ENCODE results near the gene BDP1. TPM values are rescaled to one million over a fixed set of nuclear protein-coding genes. Genes with fewer than 3 reads are reported as not detected.
"Not testable (repeated sequence)": the region's sequence is repeated elsewhere in the genome, so short reads cannot be mapped to it uniquely, and the experiment has no call there.

The BDP1 gene
- total RNA-seq, 2 experiments from 2014 or later, result 23.7 to 26.6 TPM

DNA sequence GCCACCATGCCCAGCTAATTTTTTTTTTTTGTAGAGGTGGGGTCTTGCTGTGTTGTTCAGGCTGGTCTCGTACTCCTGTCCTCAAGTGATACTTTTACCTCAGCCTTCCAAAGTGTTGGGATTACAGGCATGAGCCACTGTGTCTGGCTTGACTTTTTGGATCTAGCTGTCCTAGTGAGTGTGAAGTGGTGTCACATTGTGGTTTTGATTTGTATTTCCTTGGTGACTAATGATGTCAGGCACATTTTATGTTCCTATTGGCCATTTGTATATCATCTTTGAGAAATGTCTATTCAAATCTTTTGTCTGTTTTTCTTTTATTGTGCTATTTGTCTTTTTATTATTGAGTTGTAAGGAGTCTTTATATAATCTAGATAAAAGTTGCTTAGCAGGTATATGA is 78.2 kb downstream of the BDP1 start:
- Mint-ChIP-seq H3K4me1 (ENCODE audit: low read depth) (peaks cover 10% of the 10 kb centered on the region), H3K27ac (peak overlapping the region; percentile 34), H3K4me3 (no peak overlapping the region), H3K9me3 (no peaks in the 10 kb centered on the region), H3K27me3 (no peaks in the 10 kb centered on the region), H3K36me3 (peaks cover 39% of the 10 kb centered on the region)
- intact Hi-C loops (cut with micrococcal nuclease), result loop anchor here (1.0 kb wide), 1 partner anchor 54 kb away; the partner anchor contains the start of gene MCCC2
- ChIA-PET CTCF (interaction anchor here (0.6 kb wide), 1 partner anchor 27 kb away, joined by 3 read pairs; no protein-coding TSS in a partner anchor), POLR2A (no interaction called here)
- DNase-seq, result no peak

DNA sequence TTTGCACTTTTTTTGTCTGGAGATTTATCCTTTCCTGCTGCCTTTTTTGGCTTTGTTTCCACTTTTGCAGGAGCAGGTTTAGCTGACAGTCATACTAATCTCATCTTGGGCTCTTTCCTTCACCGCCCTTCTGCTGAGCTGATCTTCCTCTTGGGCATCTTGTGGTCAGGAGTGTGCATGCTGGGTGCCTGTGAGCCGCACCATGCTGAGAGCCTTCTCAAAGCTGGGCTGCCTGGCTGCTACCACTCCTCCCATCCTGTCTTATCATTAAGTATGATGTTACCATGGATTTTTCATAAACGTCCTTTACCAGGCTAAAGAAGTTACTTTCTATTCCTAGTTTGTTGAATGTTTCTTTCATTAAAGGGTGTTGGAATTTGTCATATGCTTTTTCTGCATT is 82.2 kb downstream of the BDP1 start:
- CTCF ChIA-PET, result no interaction called here
- peaks cover 56% of the 10 kb centered on the region for H3K36me3 Mint-ChIP-seq
- no peak overlapping the region for H3K27ac Mint-ChIP-seq
- POLR2A ChIA-PET, result no interaction called here
- peaks cover 11% of the 10 kb centered on the region for H3K4me1 Mint-ChIP-seq (ENCODE audit: low read depth)
- H3K4me3 Mint-ChIP-seq, result no peak overlapping the region
- H3K27me3 Mint-ChIP-seq, result no peaks in the 10 kb centered on the region
- intact Hi-C loops (cut with micrococcal nuclease), result no loop called here
- DNase-seq, result no peak
- H3K9me3 Mint-ChIP-seq, result no peaks in the 10 kb centered on the region

DNA sequence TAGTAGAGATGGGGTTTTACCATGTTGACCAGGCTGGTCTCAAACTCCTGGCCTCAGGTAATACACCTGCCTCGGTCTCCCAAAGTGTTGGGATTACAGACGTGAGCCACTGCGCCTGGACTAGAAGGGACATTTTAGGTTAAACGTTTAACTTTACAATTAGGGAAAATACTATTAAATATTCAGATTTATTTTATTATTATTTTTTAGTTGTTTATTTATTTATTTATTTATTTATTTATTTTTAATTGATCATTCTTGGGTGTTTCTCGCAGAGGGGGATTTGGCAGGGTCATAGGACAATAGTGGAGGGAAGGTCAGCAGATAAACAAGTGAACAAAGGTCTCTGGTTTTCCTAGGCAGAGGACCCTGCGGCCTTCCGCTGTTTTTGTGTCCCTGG is 95.4 kb downstream of the BDP1 start:
- H3K9me3 Mint-ChIP-seq; H3K27me3 Mint-ChIP-seq; H3K4me3 Mint-ChIP-seq; H3K27ac Mint-ChIP-seq; POLR2A ChIA-PET; intact Hi-C loops (cut with micrococcal nuclease); DNase-seq; CTCF ChIA-PET; H3K4me1 Mint-ChIP-seq (ENCODE audit: low read depth): not testable (repeated sequence)
- peaks cover 53% of the 10 kb centered on the region for H3K36me3 Mint-ChIP-seq

DNA sequence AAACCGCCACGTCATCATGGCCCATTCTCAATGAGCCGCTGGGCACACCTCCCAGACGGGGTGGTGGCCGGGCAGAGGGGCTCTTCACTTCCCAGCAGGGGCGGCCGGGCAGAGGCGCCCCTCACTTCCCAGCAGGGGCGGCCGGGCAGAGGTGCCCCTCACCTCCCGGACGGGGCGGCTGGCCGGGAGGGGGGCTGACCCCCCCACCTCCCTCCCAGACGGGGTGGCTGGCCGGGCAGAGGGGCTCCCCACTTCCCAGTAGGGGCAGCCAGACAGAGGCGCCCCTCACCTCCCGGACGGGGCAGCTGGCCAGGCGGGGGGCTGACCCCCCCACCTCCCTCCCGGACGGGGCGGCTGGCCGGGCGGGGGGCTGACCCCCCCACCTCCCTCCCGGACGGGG is 96.1 kb downstream of the BDP1 start:
- peaks cover 54% of the 10 kb centered on the region for H3K36me3 Mint-ChIP-seq
- intact Hi-C loops (cut with micrococcal nuclease); DNase-seq; H3K9me3 Mint-ChIP-seq; H3K27ac Mint-ChIP-seq; H3K4me1 Mint-ChIP-seq (ENCODE audit: low read depth); H3K4me3 Mint-ChIP-seq; CTCF ChIA-PET; H3K27me3 Mint-ChIP-seq; POLR2A ChIA-PET: not testable (repeated sequence)

DNA sequence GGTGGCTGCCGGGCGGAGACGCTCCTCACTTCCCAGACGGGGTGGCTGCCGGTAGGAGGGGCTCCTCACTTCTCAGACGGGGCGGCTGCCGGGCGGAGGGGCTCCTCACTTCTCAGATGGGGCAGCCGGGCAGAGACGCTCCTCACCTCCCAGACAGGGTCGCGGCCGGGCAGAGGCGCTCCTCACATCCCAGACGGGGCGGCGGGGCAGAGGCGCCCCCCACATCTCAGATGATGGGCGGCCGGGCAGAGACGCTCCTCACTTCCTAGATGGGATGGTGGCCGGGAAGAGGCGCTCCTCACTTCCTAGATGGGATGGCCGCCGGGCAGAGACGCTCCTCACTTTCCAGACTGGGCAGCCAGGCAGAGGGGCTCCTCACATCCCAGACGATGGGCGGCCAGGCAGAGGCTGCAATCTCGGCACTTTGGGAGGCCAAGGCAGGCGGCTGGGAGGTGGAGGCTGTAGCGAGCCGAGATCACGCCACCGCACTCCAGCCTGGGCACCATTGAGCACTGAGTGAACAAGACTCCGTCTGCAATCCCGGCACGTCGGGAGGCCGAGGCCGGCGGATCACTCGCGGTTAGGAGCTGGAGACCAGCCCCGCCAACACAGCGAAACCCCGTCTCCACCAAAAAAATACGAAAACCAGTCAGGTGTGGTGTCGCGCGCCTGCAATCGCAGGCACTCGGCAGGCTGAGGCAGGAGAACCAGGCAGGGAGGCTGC is 96.7 kb downstream of the BDP1 start:
- H3K9me3 Mint-ChIP-seq; H3K27ac Mint-ChIP-seq; H3K27me3 Mint-ChIP-seq; intact Hi-C loops (cut with micrococcal nuclease); H3K4me3 Mint-ChIP-seq; CTCF ChIA-PET; H3K4me1 Mint-ChIP-seq (ENCODE audit: low read depth); DNase-seq; POLR2A ChIA-PET: not testable (repeated sequence)
- peaks cover 54% of the 10 kb centered on the region for H3K36me3 Mint-ChIP-seq

- intact Hi-C loops (cut with micrococcal nuclease), result loop anchor here (10.0 kb wide), 1 partner anchor 62 kb away; no protein-coding TSS in a partner anchor
- Mint-ChIP-seq H3K27me3 (no peaks in the 10 kb centered on the region), H3K9me3 (no peaks in the 10 kb centered on the region), H3K36me3 (peaks cover 16% of the 10 kb centered on the region), H3K4me3 (no peak overlapping the region), H3K4me1 (ENCODE audit: low read depth) (no peaks in the 10 kb centered on the region), H3K27ac (no peak overlapping the region)
- POLR2A ChIA-PET, result no interaction called here
- CTCF ChIA-PET, result interaction anchor here (0.9 kb wide), 1 partner anchor 31 kb away, joined by 5 read pairs; no protein-coding TSS in a partner anchor
- DNase-seq, result no peak
These were observed 107.7 kb downstream of the BDP1 start for GRCh38 chr5:71563161-71563560.

- no peaks in the 10 kb centered on the region for H3K27me3 Mint-ChIP-seq
- H3K4me1 Mint-ChIP-seq (ENCODE audit: low read depth), result no peaks in the 10 kb centered on the region
- H3K9me3 Mint-ChIP-seq, result no peaks in the 10 kb centered on the region
- H3K4me3 Mint-ChIP-seq, result no peak overlapping the region
- no peak overlapping the region for H3K27ac Mint-ChIP-seq
- peaks cover 18% of the 10 kb centered on the region for H3K36me3 Mint-ChIP-seq
- ChIA-PET POLR2A (no interaction called here), CTCF (no interaction called here)
- intact Hi-C loops (cut with micrococcal nuclease), result loop anchor here (10.0 kb wide), 1 partner anchor 60 kb away; no protein-coding TSS in a partner anchor
- DNase-seq, result no peak
These were observed 109.4 kb downstream of the BDP1 start for GRCh38 chr5:71564895-71565294.

- intact Hi-C loops (cut with micrococcal nuclease), result loop anchor here (10.0 kb wide), 1 partner anchor 55 kb away; no protein-coding TSS in a partner anchor
- POLR2A ChIA-PET, result no interaction called here
- CTCF ChIA-PET, result no interaction called here
- Mint-ChIP-seq H3K36me3 (peaks cover 7% of the 10 kb centered on the region), H3K27me3 (no peaks in the 10 kb centered on the region), H3K4me1 (ENCODE audit: low read depth) (no peaks in the 10 kb centered on the region), H3K9me3 (no peaks in the 10 kb centered on the region), H3K4me3 (no peak overlapping the region), H3K27ac (no peak overlapping the region)
- no peak for DNase-seq
These were observed 114.5 kb downstream of the BDP1 start for GRCh38 chr5:71569748-71570509.

- H3K27me3 Mint-ChIP-seq; intact Hi-C loops (cut with micrococcal nuclease); DNase-seq; H3K9me3 Mint-ChIP-seq; H3K4me3 Mint-ChIP-seq; CTCF ChIA-PET; H3K4me1 Mint-ChIP-seq (ENCODE audit: low read depth); H3K36me3 Mint-ChIP-seq; H3K27ac Mint-ChIP-seq; POLR2A ChIA-PET: not testable (repeated sequence)
These were observed 116.4 kb downstream of the BDP1 start for GRCh38 chr5:71571811-71572210.

DNA sequence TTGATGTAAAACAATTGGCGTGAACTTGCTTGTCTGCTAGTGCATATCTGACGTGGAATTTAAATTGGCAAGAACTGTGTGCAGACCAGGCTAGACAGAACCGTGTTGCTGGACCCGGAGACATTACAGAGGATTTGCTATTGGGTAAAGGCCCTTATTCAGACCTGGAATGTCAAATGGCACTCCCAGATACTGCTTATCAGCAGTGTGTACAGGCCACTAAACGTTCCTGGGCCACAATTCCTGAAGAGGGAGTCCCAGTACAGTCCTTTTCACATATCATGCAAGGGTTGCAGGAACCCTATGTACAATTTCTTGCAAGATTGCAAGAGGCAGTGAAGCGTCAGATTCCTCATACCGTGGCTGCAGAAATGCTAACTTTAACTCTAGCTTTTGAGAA is 118.1 kb downstream of the BDP1 start:
- ChIA-PET POLR2A (no interaction called here), CTCF (no interaction called here)
- DNase-seq, result no peak
- no peak overlapping the region for H3K27ac Mint-ChIP-seq
- no peaks in the 10 kb centered on the region for H3K9me3 Mint-ChIP-seq
- H3K4me1 Mint-ChIP-seq (ENCODE audit: low read depth), result no peaks in the 10 kb centered on the region
- H3K36me3 Mint-ChIP-seq, result peaks cover 10% of the 10 kb centered on the region
- intact Hi-C loops (cut with micrococcal nuclease), result no loop called here
- no peak overlapping the region for H3K4me3 Mint-ChIP-seq
- H3K27me3 Mint-ChIP-seq, result no peaks in the 10 kb centered on the region

GRCh38 chr5:71575588-71575987 is 120.1 kb downstream of the BDP1 start:
- H3K9me3 Mint-ChIP-seq; H3K27ac Mint-ChIP-seq; intact Hi-C loops (cut with micrococcal nuclease); H3K27me3 Mint-ChIP-seq; H3K4me1 Mint-ChIP-seq (ENCODE audit: low read depth); H3K36me3 Mint-ChIP-seq; DNase-seq; H3K4me3 Mint-ChIP-seq; POLR2A ChIA-PET; CTCF ChIA-PET: not testable (repeated sequence)

DNA sequence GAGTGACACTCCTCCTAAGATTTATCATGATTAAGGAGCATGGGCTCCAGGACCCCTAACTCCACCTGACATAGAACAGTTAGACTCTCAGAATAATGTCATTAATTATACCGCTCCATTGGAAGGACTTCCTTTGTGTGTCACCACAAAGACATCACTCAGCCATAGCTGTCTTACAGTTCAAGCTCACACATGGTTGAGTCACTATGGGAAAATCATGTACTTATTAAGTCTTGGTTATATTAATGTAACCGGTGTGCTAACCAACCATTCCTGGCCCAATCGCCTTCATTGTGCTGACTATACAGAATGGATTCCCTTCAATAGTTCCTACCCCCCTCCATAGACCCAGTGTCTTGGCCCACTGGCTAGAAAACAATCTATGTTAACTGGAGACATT is 120.8 kb downstream of the BDP1 start:
- POLR2A ChIA-PET, result no interaction called here
- Mint-ChIP-seq H3K4me3 (no peak overlapping the region), H3K9me3 (no peaks in the 10 kb centered on the region), H3K4me1 (ENCODE audit: low read depth) (no peaks in the 10 kb centered on the region), H3K36me3 (peaks cover 10% of the 10 kb centered on the region), H3K27me3 (no peaks in the 10 kb centered on the region), H3K27ac (no peak overlapping the region)
- DNase-seq, result no peak
- intact Hi-C loops (cut with micrococcal nuclease), result no loop called here
- CTCF ChIA-PET, result no interaction called here

DNA sequence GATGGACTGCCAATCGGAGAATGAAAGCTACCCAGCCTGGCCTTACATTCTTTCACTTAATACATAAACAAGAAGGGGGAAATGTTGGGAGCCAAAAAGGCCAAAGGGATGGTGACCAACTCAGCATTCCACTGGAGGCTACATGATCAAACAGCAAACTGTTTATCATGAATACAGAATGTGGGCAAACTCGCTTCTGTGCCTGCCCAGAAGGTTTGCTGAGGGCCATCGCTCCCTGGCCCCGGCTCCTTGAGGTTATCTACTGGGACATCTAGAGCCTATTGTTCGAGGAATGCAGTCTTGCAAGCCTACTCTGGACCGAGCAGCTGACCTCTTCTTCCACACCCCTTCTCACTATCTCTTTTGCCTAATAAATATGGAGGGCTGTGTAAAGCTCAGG is 122.4 kb downstream of the BDP1 start:
- CTCF ChIA-PET; H3K27ac Mint-ChIP-seq; H3K27me3 Mint-ChIP-seq; H3K9me3 Mint-ChIP-seq; H3K4me3 Mint-ChIP-seq; DNase-seq; intact Hi-C loops (cut with micrococcal nuclease); H3K36me3 Mint-ChIP-seq; POLR2A ChIA-PET; H3K4me1 Mint-ChIP-seq (ENCODE audit: low read depth): not testable (repeated sequence)

Data from activated CD4-positive, alpha-beta memory T cell treated with anti-CD3 and anti-CD28 coated beads for 36 hours (primary cell).